GM12878 (cell line): Measurements from ENCODE around the gene MORC1. TPM values are rescaled to one million over a fixed set of nuclear protein-coding genes. Genes with fewer than 3 reads are reported as not detected.

Experiments used
- ATAC-seq: fragments of 200-7000 bp; cut with Tn5 transposase; 3 replicates; pipeline ENCODE4 v1.9.1; 2020; ENCODE audit warnings: mild to moderate bottlenecking, moderate library complexity
- BruUV-seq: library from RNA; stranded (reverse); fragments of 400-500 nt; replicated peaks from 2 replicates; lab custom pipeline; 2021; lab: Mats Ljungman, UMichigan
- CTCF ChIA-PET: fragments of 300-600 bp; sonication (Branson Sonifier 250); formaldehyde crosslinking; extraction: SDS; loops from one replicate; lab custom pipeline; 2021; ENCODE audit warnings: inconsistent platforms; lab: Yijun Ruan, JAX
- POLR2A ChIA-PET: fragments of 350-600 bp; formaldehyde crosslinking; extraction: SDS; loops from one replicate; lab custom pipeline; 2021; ENCODE audit warnings: inconsistent platforms; lab: Charles Lee
- RAD21 ChIA-PET: fragments of 300-600 bp; sonication (Branson Sonifier 250); formaldehyde crosslinking; loops from one replicate; lab custom pipeline; 2023; ENCODE audit warnings: antibody characterized with exemption; ENCODE audit not compliant: unreplicated experiment; lab: Charles Lee
- SMC1A ChIA-PET: fragments of 300-600 bp; sonication (Branson Sonifier 250); formaldehyde crosslinking; loops from one replicate; lab custom pipeline; 2023; ENCODE audit not compliant: unreplicated experiment, uncharacterized antibody; lab: Charles Lee
- DNase-seq: peaks from one replicate; pipeline ENCODE4 v3.0.0-alpha.2; 2011; ENCODE audit warnings: low read depth, low spot score
- FAIRE-seq: peaks from 3 replicates; lab custom pipeline; 2011; peaks lifted over from hg19 to GRCh38; lab: Jason Lieb, UNC
- H2AFZ ChIP-seq: 2 replicates; pipeline ENCODE4 v1.6.0; 2011; ENCODE audit warnings: low read depth, low read length, control low read depth; ENCODE audit not compliant: control insufficient read depth
- H3K27ac ChIP-seq: 2 replicates; pipeline ENCODE4 v1.5.1; 2011; ENCODE audit warnings: control low read depth; ENCODE audit not compliant: control insufficient read depth, insufficient read depth
- H3K27me3 ChIP-seq, 2 experiments: replicated peaks in 1 of 2; 2 replicates each; pipeline versions ENCODE4 v1.6.0 to v1.6.1; 2011; ENCODE audit warnings: low read length in 1 of 2; ENCODE audit not compliant: control insufficient read depth in 2 of 2, insufficient read depth in 2 of 2
- H3K36me3 ChIP-seq, 2 experiments: 2 replicates each; pipeline ENCODE4 v1.5.1; 2011; ENCODE audit warnings: low read length in 1 of 2; ENCODE audit not compliant: control insufficient read depth in 2 of 2, insufficient read depth in 2 of 2
- H3K4me1 ChIP-seq: 2 replicates; pipeline ENCODE4 v1.6.1; 2011; ENCODE audit warnings: mild to moderate bottlenecking, low read length, moderate library complexity, mixed read lengths; ENCODE audit not compliant: control insufficient read depth, insufficient read depth
- H3K4me2 ChIP-seq: 2 replicates; pipeline ENCODE4 v1.6.0; 2011; ENCODE audit warnings: control low read depth; ENCODE audit not compliant: control insufficient read depth, insufficient read depth
- H3K4me3 ChIP-seq: fragments of 200-600 bp; sonication (generic); 2 replicates; pipeline ENCODE4 v1.5.1; 2016
- H3K79me2 ChIP-seq: 2 replicates; pipeline ENCODE4 v1.6.0; 2011; ENCODE audit warnings: low read length; ENCODE audit not compliant: control insufficient read depth, insufficient read depth
- H3K9ac ChIP-seq: 2 replicates; pipeline ENCODE4 v1.8.0; 2011; ENCODE audit warnings: low read length, control low read depth, mixed read lengths; ENCODE audit not compliant: control insufficient read depth, insufficient read depth
- H3K9me3 ChIP-seq: replicated peaks from 3 replicates; pipeline ENCODE4 v1.5.1; 2011; ENCODE audit warnings: mild to moderate bottlenecking, low read length; ENCODE audit not compliant: control insufficient read depth, insufficient read depth
- H4K20me1 ChIP-seq: 2 replicates; pipeline ENCODE4 v1.6.0; 2011; ENCODE audit not compliant: control insufficient read depth, insufficient read depth
- CREB1 ChIP-seq: IDR thresholded peaks from 2 replicates; pipeline ENCODE4 v1.6.1; 2012; ENCODE audit warnings: low read depth, mild to moderate bottlenecking, inconsistent platforms
- HDGF ChIP-seq: fragments of 450-650 bp; IDR thresholded peaks from 2 replicates; pipeline ENCODE4 v1.6.1; 2016; ENCODE audit warnings: antibody characterized with exemption
- MYB ChIP-seq: fragments of 150-350 bp; IDR thresholded peaks from 2 replicates; pipeline ENCODE4 v1.6.1; 2014; ENCODE audit warnings: mild to moderate bottlenecking, low read depth, low read length, borderline replicate concordance
- NR2C1 ChIP-seq: fragments of 450-650 bp; IDR thresholded peaks from 2 replicates; pipeline ENCODE4 v1.6.1; 2017; ENCODE audit warnings: antibody characterized with exemption, mild to moderate bottlenecking, moderate library complexity
- SMC3 ChIP-seq: IDR thresholded peaks from 2 replicates; pipeline ENCODE4 v1.6.1; 2011; ENCODE audit warnings: low read length, improper control_type of control experiment, borderline replicate concordance
- WGBS: methylation state at CpG from one replicate; pipeline ENCODE4 v1.1.6; 2016; ENCODE audit warnings: low lambda C conversion rate; ENCODE audit not compliant: insufficient replicate concordance, insufficient coverage; ENCODE audit errors: missing lambda C conversion rate; 5-methylcytosine and 5-hydroxymethylcytosine counted together
- in situ Hi-C: fragments of 300-500 bp; cut with MboI; formaldehyde crosslinking; loops from 9 replicates; pipeline ENCODE4 v1.14.3; 2018; ENCODE audit warnings: mixed read lengths
- intact Hi-C: fragments of 100-400 bp; cut with micrococcal nuclease; formaldehyde crosslinking; loops from one replicate; pipeline ENCODE4 v1.14.2; 2022; ENCODE audit not compliant: unreplicated experiment
- polyA plus RNA-seq, 11 experiments: library from polyadenylated mRNA; depleted of rRNA in 4 of 11; unstranded in 6 of 11; stranded (reverse) in 5 of 11; fragments of >200 nt; fragmentation: Nextera tagmentation in 4 of 11; fragmentation: Illumina TruSeq in 1 of 11; extraction: Ambion mirVana in 4 of 11; extraction: Trizol in 1 of 11; gene quantifications; 1 replicate in 1 of 11; 2 replicates in 10 of 11; pipeline versions ENCODE4 v1.2.1 to v1.2.3, GENCODE V29; 2011 to 2016; ENCODE audit warnings: inconsistent platforms in 2 of 11, missing spikeins in 2 of 11, low read depth in 1 of 11
- total RNA-seq, 4 experiments: library from RNA; depleted of rRNA in 3 of 4; stranded (reverse); fragments of >200 nt in 3 of 4; fragmentation: Illumina TruSeq in 1 of 4; extraction: Trizol in 1 of 4; gene quantifications; 2 replicates each; pipeline versions ENCODE4 v1.2.1 to v1.2.3, GENCODE V29; 2013 to 2021
- TF ChIP-seq, protein P1 (sequence below): fragments of 450-650 bp; IDR thresholded peaks from 2 replicates; pipeline ENCODE4 v1.6.1; 2017; ENCODE audit warnings: mild to moderate bottlenecking, moderate library complexity

Gene MORC1
- total and polyA plus RNA-seq, 10 of the 15 experiments (the other 5 are each of a cell fraction or from before 2014, with no cell fraction given): 0.18 TPM; not detected in 9

DNA sequence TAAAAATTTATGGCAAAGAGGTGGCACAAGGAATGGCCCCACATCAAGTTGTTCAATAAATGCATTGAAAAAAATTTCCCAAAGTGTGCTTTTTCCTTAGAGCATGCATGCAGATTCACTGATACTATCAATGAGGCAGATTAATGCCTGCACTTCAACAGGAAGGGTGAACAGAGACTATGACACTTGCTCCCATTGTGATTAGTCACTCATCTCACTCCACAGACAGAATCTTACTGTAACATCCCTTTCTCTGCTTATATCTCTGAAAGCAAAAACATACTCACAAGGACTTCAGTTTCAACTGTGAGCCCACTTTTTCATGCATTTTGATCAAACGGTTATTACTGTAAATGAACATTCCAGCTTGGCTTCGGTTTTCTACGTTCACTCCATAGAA lies 60.9 kb downstream of the MORC1 start:
- in situ Hi-C loops: no loop called here
- no peak for FAIRE-seq

More for the DNA sequence above, 60.9 kb downstream of the MORC1 start:
- Histone ChIP-seq H3K27me3 (no peaks in the 10 kb centered on the region), H3K4me2 (no peak overlapping the region), H4K20me1 (no peaks in the 10 kb centered on the region), H2AFZ (no peak overlapping the region), H3K9ac (no peak overlapping the region), H3K79me2 (no peaks in the 10 kb centered on the region), H3K27ac (no peak overlapping the region), H3K4me1 (no peaks in the 10 kb centered on the region), H3K9me3 (no peaks in the 10 kb centered on the region), H3K4me3 (no peak overlapping the region), H3K36me3 (no peaks in the 10 kb centered on the region)
- ChIA-PET CTCF (interaction anchor here (0.7 to 1.6 kb wide), 3 partner anchors 24 to 833 kb away, joined by 3 to 9 read pairs (median 7); no protein-coding TSS in a partner anchor), POLR2A (no interaction called here), RAD21 (interaction anchor here (1.7 to 2.1 kb wide), 2 partner anchors 24 to 33 kb away, joined by 10 to 11 read pairs; no protein-coding TSS in a partner anchor), SMC1A (interaction anchor here (1.3 to 1.7 kb wide), 2 partner anchors 14 to 34 kb away, joined by 3 to 6 read pairs; no protein-coding TSS in a partner anchor)
- intact Hi-C loops: no loop called here
- DNase-seq (no peak), ATAC-seq (no peak)
- BruUV-seq: no TSS peak
- WGBS: 93% methylated on average over 3 of the region's 3 CpGs
- TF ChIP-seq MYB (no peak), HDGF (no peak), CREB1 (no peak), NR2C1 (no peak), SMC3 (no peak)
- TF ChIP-seq, protein P1, sequence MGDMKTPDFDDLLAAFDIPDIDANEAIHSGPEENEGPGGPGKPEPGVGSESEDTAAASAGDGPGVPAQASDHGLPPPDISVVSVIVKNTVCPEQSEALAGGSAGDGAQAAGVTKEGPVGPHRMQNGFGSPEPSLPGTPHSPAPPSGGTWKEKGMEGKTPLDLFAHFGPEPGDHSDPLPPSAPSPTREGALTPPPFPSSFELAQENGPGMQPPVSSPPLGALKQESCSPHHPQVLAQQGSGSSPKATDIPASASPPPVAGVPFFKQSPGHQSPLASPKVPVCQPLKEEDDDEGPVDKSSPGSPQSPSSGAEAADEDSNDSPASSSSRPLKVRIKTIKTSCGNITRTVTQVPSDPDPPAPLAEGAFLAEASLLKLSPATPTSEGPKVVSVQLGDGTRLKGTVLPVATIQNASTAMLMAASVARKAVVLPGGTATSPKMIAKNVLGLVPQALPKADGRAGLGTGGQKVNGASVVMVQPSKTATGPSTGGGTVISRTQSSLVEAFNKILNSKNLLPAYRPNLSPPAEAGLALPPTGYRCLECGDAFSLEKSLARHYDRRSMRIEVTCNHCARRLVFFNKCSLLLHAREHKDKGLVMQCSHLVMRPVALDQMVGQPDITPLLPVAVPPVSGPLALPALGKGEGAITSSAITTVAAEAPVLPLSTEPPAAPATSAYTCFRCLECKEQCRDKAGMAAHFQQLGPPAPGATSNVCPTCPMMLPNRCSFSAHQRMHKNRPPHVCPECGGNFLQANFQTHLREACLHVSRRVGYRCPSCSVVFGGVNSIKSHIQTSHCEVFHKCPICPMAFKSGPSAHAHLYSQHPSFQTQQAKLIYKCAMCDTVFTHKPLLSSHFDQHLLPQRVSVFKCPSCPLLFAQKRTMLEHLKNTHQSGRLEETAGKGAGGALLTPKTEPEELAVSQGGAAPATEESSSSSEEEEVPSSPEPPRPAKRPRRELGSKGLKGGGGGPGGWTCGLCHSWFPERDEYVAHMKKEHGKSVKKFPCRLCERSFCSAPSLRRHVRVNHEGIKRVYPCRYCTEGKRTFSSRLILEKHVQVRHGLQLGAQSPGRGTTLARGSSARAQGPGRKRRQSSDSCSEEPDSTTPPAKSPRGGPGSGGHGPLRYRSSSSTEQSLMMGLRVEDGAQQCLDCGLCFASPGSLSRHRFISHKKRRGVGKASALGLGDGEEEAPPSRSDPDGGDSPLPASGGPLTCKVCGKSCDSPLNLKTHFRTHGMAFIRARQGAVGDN: no peak
